NCI-H2107 treated with DMSO at 0.1 percent for 48 hours (cell line): ENCODE results near the gene PTPRD.
A peak's percentile ranks its signal among the peaks of the same experiment; 100 is the strongest.
"Not testable (repeated sequence)": the region's sequence is repeated elsewhere in the genome, so short reads cannot be mapped to it uniquely, and the experiment has no call there.

Source experiments
- DNase-seq: peaks from one replicate; lab custom pipeline; 2025; ENCODE audit not compliant: unreplicated experiment; lab: John Stamatoyannopoulos, UW

The PTPRD gene

GRCh38 chr9:10488937-10489336 is 123.9 kb downstream of the PTPRD start:
- no peak for DNase-seq

GRCh38 chr9:10479172-10479571 is 133.6 kb downstream of the PTPRD start:
- no peak for DNase-seq

GRCh38 chr9:10449201-10449617 is 163.6 kb downstream of the PTPRD start:
- not testable (repeated sequence) for DNase-seq

- no peak for DNase-seq
These were observed 165.8 kb downstream of the PTPRD start for GRCh38 chr9:10447036-10447435.

GRCh38 chr9:10443868-10444204 is 169.0 kb downstream of the PTPRD start:
- no peak for DNase-seq

- DNase-seq: no peak
These were observed 169.5 kb downstream of the PTPRD start for GRCh38 chr9:10443181-10443867.

GRCh38 chr9:10438955-10439354 is 173.8 kb downstream of the PTPRD start:
- DNase-seq: no peak

- DNase-seq: no peak
These were observed 176.0 kb downstream of the PTPRD start for GRCh38 chr9:10436756-10437155.

GRCh38 chr9:10434412-10434811 is 178.4 kb downstream of the PTPRD start:
- no peak for DNase-seq

- DNase-seq: no peak
These were observed 201.5 kb downstream of the PTPRD start for GRCh38 chr9:10411272-10411671.

- no peak for DNase-seq
These were observed 209.5 kb downstream of the PTPRD start for GRCh38 chr9:10403283-10403682.

- peak; percentile 66 for DNase-seq
These were observed 216.2 kb downstream of the PTPRD start for GRCh38 chr9:10396615-10397014.

GRCh38 chr9:10387282-10387681 is 225.5 kb downstream of the PTPRD start:
- no peak for DNase-seq

- DNase-seq: no peak
These were observed 241.0 kb downstream of the PTPRD start for GRCh38 chr9:10371824-10372223.

- peak; percentile 53 for DNase-seq
These were observed 246.5 kb downstream of the PTPRD start for GRCh38 chr9:10366171-10366779.

GRCh38 chr9:10354591-10354990 is 258.2 kb downstream of the PTPRD start:
- DNase-seq: no peak

- DNase-seq: not testable (repeated sequence)
These were observed 267.2 kb downstream of the PTPRD start for GRCh38 chr9:10345621-10346020.

GRCh38 chr9:10341057-10341456 is 271.7 kb downstream of the PTPRD start:
- no peak for DNase-seq

GRCh38 chr9:10339152-10339551 is 273.6 kb downstream of the PTPRD start:
- no peak for DNase-seq

GRCh38 chr9:10331157-10331556 is 281.6 kb downstream of the PTPRD start:
- DNase-seq: no peak

GRCh38 chr9:10282084-10282483 is 330.7 kb downstream of the PTPRD start:
- no peak for DNase-seq

- no peak for DNase-seq
These were observed 337.8 kb downstream of the PTPRD start for GRCh38 chr9:10274988-10275387.

- no peak for DNase-seq
These were observed 338.6 kb downstream of the PTPRD start for GRCh38 chr9:10274175-10274574.
